HG03442 (cell line): ENCODE results near the gene RPTN.
"Not testable (repeated sequence)": the region's sequence is repeated elsewhere in the genome, so short reads cannot be mapped to it uniquely, and the experiment has no call there.

Source experiments
- ATAC-seq: cut with Tn5 transposase; IDR thresholded peaks from one replicate; pipeline ENCODE4 v1.9.1; 2021; ENCODE audit warnings: mild to moderate bottlenecking, moderate library complexity; ENCODE audit not compliant: unreplicated experiment

RPTN gene

GRCh38 chr1:152166966-152167365 lies 7.9 kb upstream of the RPTN start:
- ATAC-seq, result no peak

- no peak for ATAC-seq
Observed at GRCh38 chr1:152165286-152166077, 6.5 kb upstream of the RPTN start.

- no peak for ATAC-seq
Observed at GRCh38 chr1:152164517-152165136, 5.6 kb upstream of the RPTN start.

GRCh38 chr1:152162792-152163463 lies 3.9 kb upstream of the RPTN start:
- no peak for ATAC-seq

GRCh38 chr1:152160576-152160975 lies 1.5 kb upstream of the RPTN start:
- ATAC-seq, result no peak

- no peak for ATAC-seq
Observed at GRCh38 chr1:152153996-152154395, 5.0 kb downstream of the RPTN start.

GRCh38 chr1:152151646-152152045 lies 7.4 kb downstream of the RPTN start:
- ATAC-seq, result no peak

- ATAC-seq, result no peak
Observed at GRCh38 chr1:152148981-152149380, 10.0 kb downstream of the RPTN start.

- ATAC-seq, result no peak
Observed at GRCh38 chr1:152148051-152148450, 11.0 kb downstream of the RPTN start.

GRCh38 chr1:152145769-152146168 lies 13.3 kb downstream of the RPTN start:
- no peak for ATAC-seq

- not testable (repeated sequence) for ATAC-seq
Observed at GRCh38 chr1:152144674-152145183, 14.3 kb downstream of the RPTN start.

GRCh38 chr1:152143150-152143887 lies 15.7 kb downstream of the RPTN start:
- ATAC-seq, result no peak

GRCh38 chr1:152141971-152142584 lies 16.9 kb downstream of the RPTN start:
- ATAC-seq, result no peak

GRCh38 chr1:152137215-152137614 lies 21.8 kb downstream of the RPTN start:
- no peak for ATAC-seq

GRCh38 chr1:152130186-152130585 lies 28.8 kb downstream of the RPTN start:
- ATAC-seq, result no peak

GRCh38 chr1:152127673-152128072 lies 31.4 kb downstream of the RPTN start:
- ATAC-seq, result no peak

- no peak for ATAC-seq
Observed at GRCh38 chr1:152125834-152126443, 33.1 kb downstream of the RPTN start.

GRCh38 chr1:152118915-152119314 lies 40.1 kb downstream of the RPTN start:
- no peak for ATAC-seq

GRCh38 chr1:152115344-152115743 lies 43.7 kb downstream of the RPTN start, which contains the start of gene TCHH:
TCHH (minus strand) TSS chr1:152115444; CDS start chr1:152114080, 1,364 bp downstream.
- ATAC-seq, result no peak

GRCh38 chr1:152112885-152113432 lies 46.1 kb downstream of the RPTN start:
- no peak for ATAC-seq
